ENCODE data around the gene SLC5A1.

DNA sequence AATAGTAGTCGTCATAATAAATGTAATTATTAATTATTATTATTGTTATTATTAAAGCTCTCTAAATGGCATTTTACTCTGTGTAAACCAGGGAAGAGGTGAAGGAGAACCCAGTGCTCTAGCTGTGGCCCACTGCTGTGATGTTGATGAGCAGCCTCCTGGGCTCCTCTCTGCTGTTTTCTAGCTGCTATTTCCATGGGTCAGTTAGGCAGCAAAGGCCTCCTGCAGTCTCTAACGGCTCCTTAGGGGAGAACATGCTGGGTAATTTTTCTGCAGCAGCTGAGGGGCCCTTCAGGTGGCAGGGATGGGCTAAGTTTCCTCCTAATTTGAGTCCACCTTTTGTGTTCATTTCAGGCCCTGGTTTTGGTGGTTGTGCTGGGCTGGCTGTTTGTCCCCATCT lies 24.6 kb downstream of the SLC5A1 start:
- TF ChIP-seq, protein P1, sequence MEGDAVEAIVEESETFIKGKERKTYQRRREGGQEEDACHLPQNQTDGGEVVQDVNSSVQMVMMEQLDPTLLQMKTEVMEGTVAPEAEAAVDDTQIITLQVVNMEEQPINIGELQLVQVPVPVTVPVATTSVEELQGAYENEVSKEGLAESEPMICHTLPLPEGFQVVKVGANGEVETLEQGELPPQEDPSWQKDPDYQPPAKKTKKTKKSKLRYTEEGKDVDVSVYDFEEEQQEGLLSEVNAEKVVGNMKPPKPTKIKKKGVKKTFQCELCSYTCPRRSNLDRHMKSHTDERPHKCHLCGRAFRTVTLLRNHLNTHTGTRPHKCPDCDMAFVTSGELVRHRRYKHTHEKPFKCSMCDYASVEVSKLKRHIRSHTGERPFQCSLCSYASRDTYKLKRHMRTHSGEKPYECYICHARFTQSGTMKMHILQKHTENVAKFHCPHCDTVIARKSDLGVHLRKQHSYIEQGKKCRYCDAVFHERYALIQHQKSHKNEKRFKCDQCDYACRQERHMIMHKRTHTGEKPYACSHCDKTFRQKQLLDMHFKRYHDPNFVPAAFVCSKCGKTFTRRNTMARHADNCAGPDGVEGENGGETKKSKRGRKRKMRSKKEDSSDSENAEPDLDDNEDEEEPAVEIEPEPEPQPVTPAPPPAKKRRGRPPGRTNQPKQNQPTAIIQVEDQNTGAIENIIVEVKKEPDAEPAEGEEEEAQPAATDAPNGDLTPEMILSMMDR (IDR thresholded peaks at IDR 0.05), result no peak
- TF ChIP-seq POLR2A (IDR thresholded peaks at IDR 0.05), result no peak
